Kidney (tissue), 14 donors: ENCODE measurements around the gene GFOD2. TPM values are rescaled to one million over a fixed set of nuclear protein-coding genes. Genes with fewer than 3 reads are reported as not detected.

Experiments used
- DNase-seq, 5 donors: peaks; one replicate each; pipeline ENCODE4 v3.0.0-alpha.2; 2013 to 2020
- FAIRE-seq: peaks from 2 replicates; lab custom pipeline; 2012; peaks lifted over from hg19 to GRCh38; lab: Jason Lieb, UNC
- H3K27ac ChIP-seq, 2 donors: one replicate each; pipeline ENCODE4 v1.7.0; 2013; ENCODE audit warnings: low read depth in 2 of 2, low read length in 2 of 2, inconsistent platforms in 1 of 2
- H3K27me3 ChIP-seq: one replicate; pipeline ENCODE4 v1.7.1; 2013; ENCODE audit warnings: low read length, inconsistent platforms; ENCODE audit not compliant: control insufficient read depth, insufficient read depth
- H3K36me3 ChIP-seq, 3 donors: one replicate each; pipeline versions ENCODE4 v1.7.0 to v1.7.1; 2013; ENCODE audit warnings: low read length in 3 of 3, control low read depth in 1 of 3, inconsistent platforms in 1 of 3; ENCODE audit not compliant: insufficient read depth in 3 of 3, control insufficient read depth in 2 of 3
- H3K4me1 ChIP-seq, 3 donors: one replicate each; pipeline versions ENCODE4 v1.7.0 to v1.7.1; 2013; ENCODE audit warnings: low read length in 3 of 3, inconsistent platforms in 1 of 3, low read depth in 1 of 3; ENCODE audit not compliant: control insufficient read depth in 2 of 3, insufficient read depth in 2 of 3
- H3K4me3 ChIP-seq, 3 donors: one replicate each; pipeline versions ENCODE4 v1.7.0 to v1.8.1; 2013; ENCODE audit warnings: low read length in 3 of 3, control low read depth in 1 of 3, inconsistent platforms in 1 of 3
- H3K9ac ChIP-seq, 3 donors: one replicate each; pipeline versions ENCODE4 v1.7.0 to v1.7.1; 2013; ENCODE audit warnings: low read length in 3 of 3, control low read depth in 1 of 3, inconsistent platforms in 1 of 3
- H3K9me3 ChIP-seq, 3 donors: one replicate each; pipeline versions ENCODE4 v1.7.0 to v1.7.1; 2013; ENCODE audit warnings: low read length in 3 of 3, control low read depth in 1 of 3, inconsistent platforms in 1 of 3; ENCODE audit not compliant: control insufficient read depth in 2 of 3, insufficient read depth in 1 of 3
- CTCF ChIP-seq: IDR thresholded peaks from 3 replicates; pipeline ENCODE4 v1.5.1; 2012; ENCODE audit warnings: mild to moderate bottlenecking, moderate library complexity, borderline replicate concordance; ENCODE audit not compliant: insufficient read depth; ENCODE audit errors: extremely low read depth
- intact Hi-C: fragments of 100-400 bp; cut with DNase I; formaldehyde crosslinking; loops from one replicate; pipeline ENCODE4 v1.11.1; 2022
- polyA plus RNA-seq: library from polyadenylated mRNA; stranded (reverse); fragments of 350-450 nt; fragmentation: Illumina TruSeq; extraction: RNeasy Lipid Tissue Mini Kit (QIAGEN cat#74804); gene quantifications from one replicate; pipeline ENCODE4 v1.2.3, GENCODE V29; 2014; ENCODE audit warnings: low read depth, low replicate concordance; ENCODE audit not compliant: insufficient read depth
- total RNA-seq: library from RNA; stranded (reverse); fragmentation: NEBNext Ultra II Directional; extraction: Animal tissue kit (Norgen Biotek cat#: 25700); gene quantifications from one replicate; pipeline ENCODE4 v1.2.1, GENCODE V29; 2021
- donor health status: control.
- donor health status: control.
- donor health status: control.
- donor health status: control.
- donor health status: control.
- donor health status: DM: yes; HTN: yes; CAD: no.
- donor health status: Normal renal cell carcinoma (clear cell type).

The GFOD2 gene
- total and polyA plus RNA-seq, 2 donors from 2014 or later, result 14.5 to 24.5 TPM

GRCh38 chr16:67730326-67730725 is 11.2 kb upstream of the GFOD2 start:
- H3K36me3 ChIP-seq, result peaks cover 2 to 47% (median 21%) of the 10 kb centered on the region in 3 donors
- FAIRE-seq, result no peak

GRCh38 chr16:67729636-67730248 is 10.6 kb upstream of the GFOD2 start:
- H3K4me1 ChIP-seq, result peaks cover 0 to 4% (median 0%) of the 10 kb centered on the region in 3 donors
- no peak overlapping the region for H3K4me3 ChIP-seq
- no peak overlapping the region for H3K27ac ChIP-seq
- no peak for TF ChIP-seq CTCF
- intact Hi-C loops, result no loop called here
- H3K9me3 ChIP-seq, result no peaks in the 10 kb centered on the region
- no peak overlapping the region for H3K9ac ChIP-seq
- DNase-seq (peak in 1 of 5 donors; percentile 50), FAIRE-seq (no peak)
- no peaks in the 10 kb centered on the region for H3K27me3 ChIP-seq
- peaks cover 2 to 47% (median 21%) of the 10 kb centered on the region in 3 donors for H3K36me3 ChIP-seq

More at GRCh38 chr16:67730326-67730725, 11.2 kb upstream of the GFOD2 start:
- no peak for TF ChIP-seq CTCF
- intact Hi-C loops, result no loop called here
- no peak overlapping the region for H3K4me3 ChIP-seq
- peak in 1 of 5 donors; percentile 50 for DNase-seq
- no peaks in the 10 kb centered on the region for H3K9me3 ChIP-seq
- no peak overlapping the region for H3K27ac ChIP-seq
- H3K4me1 ChIP-seq, result peaks cover 0 to 4% (median 4%) of the 10 kb centered on the region in 3 donors
- H3K9ac ChIP-seq, result no peak overlapping the region
- no peaks in the 10 kb centered on the region for H3K27me3 ChIP-seq

GRCh38 chr16:67727521-67728485 is 8.7 kb upstream of the GFOD2 start:
- peaks cover 2 to 47% (median 21%) of the 10 kb centered on the region in 3 donors for H3K36me3 ChIP-seq
- DNase-seq, result peak in 1 of 5 donors; percentile 61
- no peak overlapping the region for H3K27ac ChIP-seq
- H3K4me3 ChIP-seq, result no peak overlapping the region
- intact Hi-C loops, result no loop called here
- H3K4me1 ChIP-seq, result no peaks in the 10 kb centered on the region
- H3K9ac ChIP-seq, result no peak overlapping the region
- TF ChIP-seq CTCF, result no peak
- H3K9me3 ChIP-seq, result no peaks in the 10 kb centered on the region
- no peaks in the 10 kb centered on the region for H3K27me3 ChIP-seq
- FAIRE-seq, result no peak
